HepG2 (cell line): ENCODE measurements around the gene TTC6. TPM values are rescaled to one million over a fixed set of nuclear protein-coding genes. Genes with fewer than 3 reads are reported as not detected.

Experiments
- ARID4A ChIP-seq: sonication (generic); formaldehyde crosslinking; IDR thresholded peaks from 2 replicates; pipeline ENCODE4 v1.5.0; 2020; ENCODE audit warnings: mild to moderate bottlenecking, missing genetic modification reagents, borderline replicate concordance
- CENPBD1 ChIP-seq: sonication (generic); formaldehyde crosslinking; IDR thresholded peaks from 2 replicates; pipeline ENCODE4 v1.8.0; 2022; ENCODE audit warnings: missing genetic modification reagents, low read depth, mild to moderate bottlenecking, borderline replicate concordance
- FOXJ3 ChIP-seq: sonication (generic); formaldehyde crosslinking; IDR thresholded peaks from 2 replicates; pipeline ENCODE4 v1.4.0; 2020; ENCODE audit warnings: missing genetic modification reagents, mild to moderate bottlenecking, borderline replicate concordance
- GLMP ChIP-seq: sonication (generic); formaldehyde crosslinking; IDR thresholded peaks from 2 replicates; pipeline ENCODE4 v1.9.0; 2021; ENCODE audit warnings: missing genetic modification reagents, mild to moderate bottlenecking, borderline replicate concordance
- HOXA3 ChIP-seq: sonication (generic); formaldehyde crosslinking; IDR thresholded peaks from 2 replicates; pipeline ENCODE4 v1.5.0; 2020; ENCODE audit warnings: missing genetic modification reagents
- MIER2 ChIP-seq: IDR thresholded peaks from 2 replicates; pipeline ENCODE4 v1.6.1; 2016; ENCODE audit warnings: missing biosample characterization, missing genetic modification reagents
- MIXL1 ChIP-seq: IDR thresholded peaks from 2 replicates; pipeline ENCODE4 v1.6.1; 2016
- RBM39 ChIP-seq: fragments of 200-400 bp; formaldehyde crosslinking; IDR thresholded peaks from one replicate; pipeline ENCODE4 v1.6.1; 2018; ENCODE audit warnings: antibody characterized with exemption, mild to moderate bottlenecking, low read depth, low read length; ENCODE audit not compliant: poor library complexity, severe bottlenecking
- SATB2 ChIP-seq: sonication (generic); formaldehyde crosslinking; IDR thresholded peaks from 2 replicates; pipeline ENCODE4 v1.5.0; 2020; ENCODE audit warnings: missing genetic modification reagents
- STAT5B ChIP-seq: sonication (generic); formaldehyde crosslinking; IDR thresholded peaks from 2 replicates; pipeline ENCODE4 v1.4.0; 2020; ENCODE audit warnings: missing genetic modification reagents
- ZHX2 ChIP-seq, 2 experiments: sonication (generic) in 1 of 2; formaldehyde crosslinking in 1 of 2; IDR thresholded peaks; 2 replicates each; pipeline versions ENCODE4 v1.6.1 to v1.9.0; 2014 to 2022; ENCODE audit warnings: antibody characterized with exemption in 1 of 2, borderline replicate concordance in 1 of 2, inconsistent platforms in 1 of 2, low read depth in 1 of 2, missing genetic modification reagents in 1 of 2
- ZNF232 ChIP-seq: sonication (generic); formaldehyde crosslinking; IDR thresholded peaks from 2 replicates; pipeline ENCODE4 v1.4.0; 2020; ENCODE audit warnings: missing genetic modification reagents, borderline replicate concordance
- ZNF331 ChIP-seq: sonication (generic); formaldehyde crosslinking; IDR thresholded peaks from 2 replicates; pipeline ENCODE4 v1.4.0; 2020; ENCODE audit warnings: missing genetic modification reagents
- ZNF530 ChIP-seq: sonication (generic); formaldehyde crosslinking; IDR thresholded peaks from 2 replicates; pipeline ENCODE4 v1.5.0; 2020; ENCODE audit warnings: low read depth, mild to moderate bottlenecking, missing genetic modification reagents
- ZNF547 ChIP-seq: sonication (generic); formaldehyde crosslinking; IDR thresholded peaks from 2 replicates; pipeline ENCODE4 v1.5.1; 2020; ENCODE audit warnings: mild to moderate bottlenecking, missing genetic modification reagents
- ZNF605 ChIP-seq: sonication (generic); formaldehyde crosslinking; IDR thresholded peaks from 2 replicates; pipeline ENCODE4 v1.8.0; 2022; ENCODE audit warnings: mild to moderate bottlenecking, missing genetic modification reagents
- ZNF720 ChIP-seq: sonication (generic); formaldehyde crosslinking; IDR thresholded peaks from 2 replicates; pipeline ENCODE4 v1.4.0; 2020; ENCODE audit warnings: missing genetic modification reagents
- polyA plus RNA-seq, 8 experiments: library from polyadenylated mRNA; depleted of rRNA in 3 of 8; stranded (reverse) in 7 of 8; unstranded in 1 of 8; fragments of >200 nt; fragmentation: Illumina TruSeq in 4 of 8; extraction: Trizol in 4 of 8; gene quantifications; 2 replicates each; pipeline versions ENCODE4 v1.2.1 to v1.2.3, GENCODE V29; 2011 to 2016; ENCODE audit warnings: low read depth in 4 of 8, missing spikeins in 1 of 8, mixed read lengths in 1 of 8; ENCODE audit not compliant: insufficient read depth in 1 of 8
- total RNA-seq, 5 experiments: library from RNA; depleted of rRNA; stranded (reverse); fragments of >200 nt; fragmentation: Illumina TruSeq; extraction: Trizol; gene quantifications; 2 replicates each; pipeline ENCODE4 v1.2.3, GENCODE V29; 2016; ENCODE audit warnings: low read depth in 1 of 5

Gene TTC6
- total and polyA plus RNA-seq, 2 of the 13 experiments (the other 11 are each of a cell fraction or from before 2014, with no cell fraction given): 9.3 to 27.4 TPM

GRCh38 chr14:37588956-37589714 lies 6.3 kb upstream of the TTC6 start (continued):
- TF ChIP-seq ARID4A (CRISPR knock-in tag) (no peak), RBM39 (no peak), ZNF331 (peak; percentile 53; the same call in 1 of the 2 replicates), STAT5B (CRISPR knock-in tag) (no peak), HOXA3 (CRISPR knock-in tag) (peak; percentile 15; the same call in 1 of the 2 replicates), SATB2 (CRISPR knock-in tag) (0 out of 2 replicates have a peak, but pooled peaks have one; percentile 39), MIXL1 (CRISPR knock-in tag) (peak; percentile 13; the same call in 1 of the 2 replicates), CENPBD1 (no peak), FOXJ3 (0 out of 2 replicates have a peak, but pooled peaks have one; percentile 32), MIER2 (CRISPR knock-in tag) (no peak), ZHX2 (IDR thresholded peaks at IDR 0.05; ENCODE audit: low read depth) (peak; percentile 18; the same call in 1 of the 2 replicates), ZHX2 (CRISPR knock-in tag; IDR thresholded peaks at IDR 0.05; ENCODE audit: borderline replicate concordance) (no peak), ZNF232 (peak; percentile 43; the same call in 1 of the 2 replicates), GLMP (CRISPR knock-in tag) (no peak), ZNF547 (no peak), ZNF605 (CRISPR knock-in tag) (no peak), ZNF720 (CRISPR knock-in tag) (no peak), ZNF530 (no peak)
